NK-92 (cell line): ENCODE data around the gene ABCB8.
A peak's percentile ranks its signal among the peaks of the same experiment; 100 is the strongest.

Source experiments
- DNase-seq: peaks from one replicate; lab custom pipeline; 2025; ENCODE audit not compliant: unreplicated experiment; lab: John Stamatoyannopoulos, UW

The ABCB8 gene

GRCh38 chr7:151056666-151057505 lies 28.6 kb downstream of the ABCB8 start:
- DNase-seq: no peak

- DNase-seq: no peak
Observed at GRCh38 chr7:151057506-151057988, 29.3 kb downstream of the ABCB8 start, which contains the start of gene CDK5. Gene CDK5 (minus strand): TSS chr7:151057897. CDS start chr7:151057848, 49 bp downstream.

GRCh38 chr7:151057989-151058780 lies 29.9 kb downstream of the ABCB8 start:
- peak; percentile 93 for DNase-seq

- DNase-seq: no peak
Observed at GRCh38 chr7:151058781-151059366, 30.6 kb downstream of the ABCB8 start.

- DNase-seq: no peak
Observed at GRCh38 chr7:151059367-151060112, 31.3 kb downstream of the ABCB8 start, which contains the start of gene SLC4A2. Gene SLC4A2 (plus strand): TSS chr7:151059589. CDS start chr7:151061988, 2,399 bp downstream.

- DNase-seq: no peak
Observed at GRCh38 chr7:151060113-151060415, 31.8 kb downstream of the ABCB8 start.

GRCh38 chr7:151060416-151061212 lies 32.4 kb downstream of the ABCB8 start:
- DNase-seq: no peak

- DNase-seq: no peak
Observed at GRCh38 chr7:151061213-151062110, 33.2 kb downstream of the ABCB8 start.

GRCh38 chr7:151062111-151062398 lies 33.8 kb downstream of the ABCB8 start:
- no peak for DNase-seq

GRCh38 chr7:151062399-151063211 lies 34.4 kb downstream of the ABCB8 start:
- DNase-seq: no peak

GRCh38 chr7:151063212-151063561 lies 34.9 kb downstream of the ABCB8 start:
- no peak for DNase-seq

- no peak for DNase-seq
Observed at GRCh38 chr7:151064454-151064853, 36.2 kb downstream of the ABCB8 start.

GRCh38 chr7:151064993-151065392 lies 36.7 kb downstream of the ABCB8 start:
- no peak for DNase-seq

GRCh38 chr7:151065516-151065915 lies 37.3 kb downstream of the ABCB8 start:
- no peak for DNase-seq

- DNase-seq: no peak
Observed at GRCh38 chr7:151066273-151066974, 38.2 kb downstream of the ABCB8 start.

- no peak for DNase-seq
Observed at GRCh38 chr7:151068069-151068773, 40.0 kb downstream of the ABCB8 start.

- no peak for DNase-seq
Observed at GRCh38 chr7:151069841-151070573, 41.8 kb downstream of the ABCB8 start.
